Chondrocyte (in vitro differentiated cells): ENCODE results near the gene KRTAP5-4. TPM values are rescaled to one million over a fixed set of nuclear protein-coding genes. Genes with fewer than 3 reads are reported as not detected.

Experiments used
- DNase-seq: peaks from one replicate; pipeline ENCODE4 v3.0.0; 2021; ENCODE audit warnings: mixed read lengths, low spot score
- H3K27ac Mint-ChIP-seq: one replicate; pipeline ENCODE4 v1.8.0; 2021; ENCODE audit warnings: mild to moderate bottlenecking, moderate library complexity, mixed read lengths; ENCODE audit not compliant: unreplicated experiment
- H3K27me3 Mint-ChIP-seq: 2 replicates; pipeline ENCODE4 v1.8.0; 2021; ENCODE audit warnings: low read depth, mixed read lengths
- H3K36me3 Mint-ChIP-seq: 2 replicates; pipeline ENCODE4 v1.8.0; 2021; ENCODE audit warnings: low read depth, mixed read lengths
- H3K4me1 Mint-ChIP-seq: 2 replicates; pipeline ENCODE4 v1.8.0; 2021; ENCODE audit warnings: low read depth, mild to moderate bottlenecking, mixed read lengths
- H3K4me3 Mint-ChIP-seq: one replicate; pipeline ENCODE4 v1.8.0; 2021; ENCODE audit warnings: mild to moderate bottlenecking, moderate library complexity, mixed read lengths; ENCODE audit not compliant: unreplicated experiment
- H3K9me3 Mint-ChIP-seq: 2 replicates; pipeline ENCODE4 v1.8.0; 2021; ENCODE audit warnings: low read depth, mixed read lengths
- CTCF ChIP-seq: fragments of 200-600 bp; sonication (generic); IDR thresholded peaks from 2 replicates; pipeline ENCODE4 v1.5.0; 2021; ENCODE audit warnings: antibody characterized with exemption, mild to moderate bottlenecking, moderate library complexity
- total RNA-seq: library from RNA; stranded (reverse); gene quantifications from 3 replicates; pipeline ENCODE4 v1.2.1, GENCODE V29; 2021

The KRTAP5-4 gene
- total RNA-seq, 1 donor from 2014 or later: not detected

- Mint-ChIP-seq H3K4me1 (peaks cover 25% of the 10 kb centered on the region), H3K27me3 (no peaks in the 10 kb centered on the region), H3K4me3 (peak overlapping the region; percentile 64), H3K9me3 (peaks cover 8% of the 10 kb centered on the region), H3K27ac (no peak overlapping the region), H3K36me3 (peaks cover 5% of the 10 kb centered on the region)
- DNase-seq: peak; percentile 86
- peak; percentile 86 for TF ChIP-seq CTCF
These were observed 47.6 kb downstream of the KRTAP5-4 start for GRCh38 chr11:1574238-1574932.

DNA sequence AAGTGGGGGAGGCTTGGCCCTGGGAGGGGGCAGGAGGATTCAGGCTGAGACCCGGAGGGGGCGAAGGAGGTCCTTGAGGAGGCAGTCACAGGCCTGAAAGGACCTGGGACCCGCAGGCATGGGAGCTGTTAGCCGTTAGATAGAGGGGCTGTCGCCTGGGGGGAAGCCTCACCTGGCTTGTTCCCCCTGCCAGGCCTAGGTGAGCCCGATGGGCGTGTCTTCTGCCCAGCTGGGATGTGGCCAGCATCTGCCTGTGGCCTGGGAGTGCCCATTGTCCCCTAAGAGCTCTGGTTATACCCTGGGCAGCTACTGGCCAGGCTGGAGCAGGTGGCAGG is 48.1 kb downstream of the KRTAP5-4 start:
- peak overlapping the region; percentile 64 for H3K4me3 Mint-ChIP-seq

DNA sequence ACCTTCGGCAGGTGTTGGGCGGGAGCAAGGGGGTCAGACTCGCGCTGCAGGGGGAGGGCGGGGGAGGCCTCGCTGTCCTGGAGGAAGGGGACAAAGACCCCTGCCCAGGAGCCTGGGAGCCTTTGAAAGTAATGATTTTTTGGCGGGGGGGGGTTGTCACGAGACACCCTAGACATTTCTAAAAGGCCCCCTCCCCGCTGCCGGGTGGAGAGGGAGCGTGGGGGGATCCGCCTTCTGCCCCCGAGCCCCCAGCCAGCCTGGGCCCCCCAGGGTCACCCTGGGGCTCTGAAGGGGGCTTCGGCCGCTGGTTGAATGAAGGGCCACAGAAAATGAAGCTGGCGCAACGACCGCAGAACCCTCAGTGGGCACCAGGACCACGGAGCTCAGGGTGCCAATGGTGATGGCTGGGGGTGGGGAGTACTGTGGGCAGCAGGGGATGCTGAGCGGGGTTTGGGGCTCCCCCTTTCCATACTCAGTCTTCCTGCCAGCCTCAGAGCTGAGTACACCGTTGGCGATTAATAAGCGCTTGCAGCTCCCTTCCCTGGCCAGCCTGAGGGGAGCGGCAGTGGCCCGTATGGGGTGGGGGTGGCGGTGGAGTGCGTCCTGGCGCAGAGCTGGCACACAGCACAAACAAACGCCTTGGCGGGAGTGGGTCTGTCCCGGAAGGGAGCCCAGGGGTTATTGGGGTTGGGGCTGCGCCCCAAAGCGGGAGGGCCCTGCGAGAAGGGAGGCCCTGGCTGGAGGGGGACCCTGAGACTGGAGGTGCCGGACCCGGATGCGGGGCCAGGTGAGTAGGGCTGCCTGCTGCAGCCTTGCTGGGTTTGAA is 48.6 kb downstream of the KRTAP5-4 start:
- Mint-ChIP-seq H3K4me1 (peaks cover 28% of the 10 kb centered on the region), H3K4me3 (peak overlapping the region; percentile 64), H3K27ac (no peak overlapping the region), H3K9me3 (peaks cover 3% of the 10 kb centered on the region), H3K27me3 (no peaks in the 10 kb centered on the region), H3K36me3 (peaks cover 3% of the 10 kb centered on the region)
- DNase-seq: peak; percentile 79
- no peak for TF ChIP-seq CTCF

More for the DNA sequence above, 48.1 kb downstream of the KRTAP5-4 start:
- H3K27ac Mint-ChIP-seq: no peak overlapping the region
- no peaks in the 10 kb centered on the region for H3K27me3 Mint-ChIP-seq
- TF ChIP-seq CTCF: no peak
- peaks cover 28% of the 10 kb centered on the region for H3K4me1 Mint-ChIP-seq
- H3K9me3 Mint-ChIP-seq: peaks cover 7% of the 10 kb centered on the region
- no peak for DNase-seq
- peaks cover 5% of the 10 kb centered on the region for H3K36me3 Mint-ChIP-seq

DNA sequence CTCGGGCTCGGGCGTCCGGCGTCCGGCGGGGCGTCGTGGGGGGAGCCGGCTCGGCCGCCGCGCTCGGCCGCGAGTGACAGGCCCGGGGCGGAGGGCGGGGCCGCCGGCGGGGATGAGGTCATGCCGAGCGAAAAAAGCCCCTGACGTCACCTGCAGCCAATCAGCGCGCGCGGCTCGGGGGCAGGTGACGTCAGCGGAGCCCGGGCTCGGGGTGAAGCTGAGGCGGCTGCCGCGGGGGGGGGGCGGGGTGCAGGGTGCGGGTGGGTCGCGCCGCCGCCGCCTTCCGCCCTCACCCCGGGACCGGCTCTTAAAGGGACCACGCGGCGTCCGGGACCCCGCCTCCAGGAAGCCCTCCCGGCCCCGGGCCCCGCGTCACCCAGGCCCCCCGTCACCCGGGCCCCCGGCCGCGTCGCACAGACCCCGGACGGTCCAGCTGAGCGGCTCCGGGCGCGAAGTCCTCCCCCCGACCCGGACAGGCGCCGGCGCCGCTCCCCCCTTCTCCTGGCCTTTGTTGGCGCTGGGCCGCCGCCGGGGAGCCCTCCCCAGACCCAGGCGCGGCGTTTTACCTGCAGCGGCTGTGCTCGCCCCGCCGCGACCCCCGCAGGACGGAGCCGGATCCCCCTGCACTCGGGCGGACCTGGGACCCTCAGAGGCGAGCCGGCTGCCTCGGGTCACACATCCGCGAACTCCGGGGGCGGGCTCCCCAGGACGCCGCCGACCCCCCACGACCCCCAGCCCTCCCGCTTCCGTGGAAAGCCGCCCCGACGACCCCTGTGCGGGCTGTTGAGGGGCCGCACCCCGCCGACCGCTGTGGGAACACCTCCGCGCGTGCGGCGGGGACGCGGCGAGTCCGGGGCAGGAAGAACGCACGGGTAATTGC is 49.5 kb downstream of the KRTAP5-4 start, which contains the start of gene DUSP8:
Gene DUSP8, minus strand, starts transcription at position 75 of the 880 bp plus-strand sequence. CDS start 6,445 bp downstream, outside the sequence.
- DNase-seq: no peak
- Mint-ChIP-seq H3K36me3 (no peaks in the 10 kb centered on the region), H3K9me3 (no peaks in the 10 kb centered on the region), H3K4me1 (peaks cover 28% of the 10 kb centered on the region), H3K27me3 (no peaks in the 10 kb centered on the region), H3K27ac (no peak within 1 kb of the TSS), H3K4me3 (peak within 1 kb of the TSS; percentile 70)
- TF ChIP-seq CTCF: no peak
